Muscle layer of duodenum (tissue), 2 donors: Measurements from ENCODE around the gene PIGO.
A peak's percentile ranks its signal among the peaks of the same experiment; 100 is the strongest.

ENCODE experiments used
- H3K27ac ChIP-seq: one replicate; pipeline ENCODE4 v1.7.0; 2013; ENCODE audit warnings: mild to moderate bottlenecking, low read length
- H3K27me3 ChIP-seq: one replicate; pipeline ENCODE4 v1.7.0; 2013; ENCODE audit warnings: low read depth, mild to moderate bottlenecking, control low read depth, low read length
- H3K36me3 ChIP-seq, 2 donors: one replicate each; pipeline ENCODE4 v1.7.0; 2013; ENCODE audit warnings: low read length in 2 of 2, control low read depth in 1 of 2, mild to moderate bottlenecking in 1 of 2; ENCODE audit not compliant: insufficient read depth in 2 of 2, control insufficient read depth in 1 of 2
- H3K4me1 ChIP-seq, 2 donors: one replicate each; pipeline ENCODE4 v1.7.0; 2013; ENCODE audit warnings: low read length in 2 of 2, mild to moderate bottlenecking in 2 of 2, control low read depth in 1 of 2, moderate library complexity in 1 of 2; ENCODE audit not compliant: insufficient read depth in 2 of 2, control insufficient read depth in 1 of 2
- H3K4me3 ChIP-seq, 2 donors: one replicate each; pipeline ENCODE4 v1.7.0; 2013; ENCODE audit warnings: low read length in 2 of 2, low read depth in 1 of 2, mild to moderate bottlenecking in 1 of 2
- H3K9me3 ChIP-seq, 2 donors: one replicate each; pipeline ENCODE4 v1.7.0; 2013; ENCODE audit warnings: low read length in 2 of 2, control low read depth in 1 of 2, mild to moderate bottlenecking in 1 of 2; ENCODE audit not compliant: control insufficient read depth in 1 of 2
- donor health status: healthy.

The PIGO gene

GRCh38 chr9:35105126-35105525, 8.7 kb upstream of the PIGO start:
- Histone ChIP-seq H3K9me3 (no peaks in the 10 kb centered on the region), H3K4me1 (peaks cover 14 to 28% of the 10 kb centered on the region in 2 donors), H3K36me3 (peaks cover 31 to 58% of the 10 kb centered on the region in 2 donors), H3K27ac (no peak overlapping the region), H3K4me3 (no peak overlapping the region), H3K27me3 (no peaks in the 10 kb centered on the region)

GRCh38 chr9:35104586-35104985, 8.2 kb upstream of the PIGO start:
- Histone ChIP-seq H3K27ac (no peak overlapping the region), H3K36me3 (peaks cover 36 to 63% of the 10 kb centered on the region in 2 donors)

GRCh38 chr9:35103660-35104191, 7.3 kb upstream of the PIGO start:
- peaks cover 14 to 22% of the 10 kb centered on the region in 2 donors for H3K4me1 ChIP-seq
- H3K9me3 ChIP-seq: no peaks in the 10 kb centered on the region
- H3K4me3 ChIP-seq: peak overlapping the region; percentile 83 to 91
- peak overlapping the region; percentile 94 for H3K27ac ChIP-seq
- H3K36me3 ChIP-seq: peaks cover 39 to 66% of the 10 kb centered on the region in 2 donors
- no peaks in the 10 kb centered on the region for H3K27me3 ChIP-seq

More at GRCh38 chr9:35104586-35104985, 8.2 kb upstream of the PIGO start:
- Histone ChIP-seq H3K27me3 (no peaks in the 10 kb centered on the region), H3K4me1 (peaks cover 14 to 22% of the 10 kb centered on the region in 2 donors), H3K9me3 (no peaks in the 10 kb centered on the region), H3K4me3 (no peak overlapping the region)

- Histone ChIP-seq H3K36me3 (peaks cover 39 to 59% of the 10 kb centered on the region in 2 donors), H3K9me3 (no peaks in the 10 kb centered on the region), H3K4me1 (peaks cover 14 to 22% of the 10 kb centered on the region in 2 donors), H3K27me3 (no peaks in the 10 kb centered on the region), H3K4me3 (peak within 1 kb of the TSS; percentile 83 to 91), H3K27ac (peak within 1 kb of the TSS; percentile 94)
Observed at GRCh38 chr9:35102769-35103659, 6.6 kb upstream of the PIGO start, which contains the start of gene STOML2. Gene STOML2, minus strand, starts transcription at chr9:35103131. Its CDS starts 37 bp downstream, at chr9:35103094.

- peak overlapping the region; percentile 94 for H3K27ac ChIP-seq
- peaks cover 14 to 22% of the 10 kb centered on the region in 2 donors for H3K4me1 ChIP-seq
- no peaks in the 10 kb centered on the region for H3K9me3 ChIP-seq
- H3K36me3 ChIP-seq: peaks cover 39 to 53% of the 10 kb centered on the region in 2 donors
- no peaks in the 10 kb centered on the region for H3K27me3 ChIP-seq
- H3K4me3 ChIP-seq: peak overlapping the region; percentile 83 to 91
Observed at GRCh38 chr9:35102465-35102768, 6.0 kb upstream of the PIGO start.

GRCh38 chr9:35097573-35097972, 1.2 kb upstream of the PIGO start:
- Histone ChIP-seq H3K36me3 (peaks cover 20 to 40% of the 10 kb centered on the region in 2 donors), H3K4me3 (no peak overlapping the region), H3K27me3 (no peaks in the 10 kb centered on the region), H3K9me3 (no peaks in the 10 kb centered on the region), H3K4me1 (peaks cover 9 to 26% of the 10 kb centered on the region in 2 donors), H3K27ac (no peak overlapping the region)

- H3K4me3 ChIP-seq: no peak overlapping the region
- H3K4me1 ChIP-seq: peaks cover 0 to 10% of the 10 kb centered on the region in 2 donors
- H3K27ac ChIP-seq: no peak overlapping the region
- H3K9me3 ChIP-seq: no peaks in the 10 kb centered on the region
- H3K27me3 ChIP-seq: no peaks in the 10 kb centered on the region
- peaks cover 37 to 74% of the 10 kb centered on the region in 2 donors for H3K36me3 ChIP-seq
Observed at GRCh38 chr9:35091536-35091935, 4.9 kb downstream of the PIGO start.

GRCh38 chr9:35089434-35089833, 7.0 kb downstream of the PIGO start:
- Histone ChIP-seq H3K4me1 (no peaks in the 10 kb centered on the region), H3K27me3 (no peaks in the 10 kb centered on the region), H3K9me3 (no peaks in the 10 kb centered on the region), H3K36me3 (peaks cover 37 to 75% of the 10 kb centered on the region in 2 donors), H3K4me3 (no peak overlapping the region), H3K27ac (no peak overlapping the region)

- Histone ChIP-seq H3K27ac (no peak overlapping the region), H3K9me3 (no peaks in the 10 kb centered on the region), H3K4me3 (no peak overlapping the region), H3K4me1 (peaks cover 0 to 3% of the 10 kb centered on the region in 2 donors), H3K27me3 (no peaks in the 10 kb centered on the region), H3K36me3 (peaks cover 14 to 34% of the 10 kb centered on the region in 2 donors)
Observed at GRCh38 chr9:35085078-35085477, 11.3 kb downstream of the PIGO start.

GRCh38 chr9:35079426-35080341, 16.7 kb downstream of the PIGO start, which contains the start of gene FANCG:
Gene FANCG, minus strand, starts transcription at chr9:35079942. Its CDS starts 418 bp downstream, at chr9:35079524.
- Histone ChIP-seq H3K4me3 (peak within 1 kb of the TSS; percentile 83 to 96), H3K27me3 (no peaks in the 10 kb centered on the region), H3K27ac (peak within 1 kb of the TSS; percentile 39), H3K4me1 (peaks cover 12 to 15% of the 10 kb centered on the region in 2 donors), H3K36me3 (peaks cover 4 to 11% of the 10 kb centered on the region in 2 donors), H3K9me3 (no peaks in the 10 kb centered on the region)

GRCh38 chr9:35079041-35079425, 17.4 kb downstream of the PIGO start:
- Histone ChIP-seq H3K36me3 (peaks cover 4 to 13% of the 10 kb centered on the region in 2 donors), H3K9me3 (no peaks in the 10 kb centered on the region), H3K4me3 (peak overlapping the region; percentile 83 to 96), H3K4me1 (peaks cover 12 to 15% of the 10 kb centered on the region in 2 donors), H3K27ac (peak overlapping the region; percentile 39), H3K27me3 (no peaks in the 10 kb centered on the region)
